Body of pancreas (tissue), 4 donors: Measurements from ENCODE around the gene PHACTR3.

ENCODE experiments used
- POLR2A ChIP-seq, 3 donors: fragments of 450-650 bp; IDR thresholded peaks; one replicate each; pipeline ENCODE4 v1.6.1; 2016; ENCODE audit warnings: antibody characterized with exemption in 3 of 3, mild to moderate bottlenecking in 2 of 3
- TF ChIP-seq, protein P1 (sequence below), 7 experiments: fragments of 450-650 bp in 4 of 7; fragments of 200-600 bp in 3 of 7; sonication (generic) in 3 of 7; IDR thresholded peaks; one replicate each; pipeline ENCODE4 v1.5.1; 2016 to 2019; ENCODE audit warnings: antibody characterized with exemption in 7 of 7

DNA sequence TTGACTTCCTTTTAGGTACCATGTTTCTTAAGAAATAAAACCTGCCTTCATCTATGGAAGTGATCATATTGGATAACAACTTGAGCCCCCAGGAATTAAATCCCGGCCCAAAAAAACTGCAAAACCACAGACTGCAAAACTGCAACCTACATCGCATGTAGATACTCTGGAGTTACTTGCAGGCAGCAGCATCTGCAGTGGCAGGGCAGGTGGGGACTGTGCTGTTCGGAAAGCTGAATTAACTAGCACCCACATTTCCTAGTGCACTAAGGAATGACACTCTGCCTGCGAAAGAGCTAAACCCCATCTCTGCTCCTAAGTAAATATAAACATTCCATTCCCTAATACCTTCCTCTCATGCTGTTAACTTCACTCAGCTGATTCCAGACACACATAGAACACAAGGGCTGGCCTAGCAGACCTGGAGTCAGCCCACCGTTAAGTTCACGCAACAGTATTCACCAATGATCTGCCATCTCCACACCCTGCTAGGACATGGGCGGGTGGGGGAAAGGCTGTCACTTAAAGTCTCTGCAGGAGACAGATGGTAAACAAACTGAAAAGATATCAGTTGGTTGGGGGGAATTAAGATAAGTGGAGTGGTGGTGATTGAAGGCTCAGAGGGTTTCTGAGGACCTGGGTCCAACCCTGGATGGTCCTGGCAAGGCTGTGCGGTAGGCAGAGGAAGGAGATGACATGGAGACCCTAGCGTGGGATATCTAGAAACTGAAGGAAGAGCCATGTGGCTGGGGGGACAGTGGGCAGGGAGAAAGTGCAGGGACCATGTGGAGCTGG is 200.7 kb downstream of the PHACTR3 start:
- TF ChIP-seq, protein P1, sequence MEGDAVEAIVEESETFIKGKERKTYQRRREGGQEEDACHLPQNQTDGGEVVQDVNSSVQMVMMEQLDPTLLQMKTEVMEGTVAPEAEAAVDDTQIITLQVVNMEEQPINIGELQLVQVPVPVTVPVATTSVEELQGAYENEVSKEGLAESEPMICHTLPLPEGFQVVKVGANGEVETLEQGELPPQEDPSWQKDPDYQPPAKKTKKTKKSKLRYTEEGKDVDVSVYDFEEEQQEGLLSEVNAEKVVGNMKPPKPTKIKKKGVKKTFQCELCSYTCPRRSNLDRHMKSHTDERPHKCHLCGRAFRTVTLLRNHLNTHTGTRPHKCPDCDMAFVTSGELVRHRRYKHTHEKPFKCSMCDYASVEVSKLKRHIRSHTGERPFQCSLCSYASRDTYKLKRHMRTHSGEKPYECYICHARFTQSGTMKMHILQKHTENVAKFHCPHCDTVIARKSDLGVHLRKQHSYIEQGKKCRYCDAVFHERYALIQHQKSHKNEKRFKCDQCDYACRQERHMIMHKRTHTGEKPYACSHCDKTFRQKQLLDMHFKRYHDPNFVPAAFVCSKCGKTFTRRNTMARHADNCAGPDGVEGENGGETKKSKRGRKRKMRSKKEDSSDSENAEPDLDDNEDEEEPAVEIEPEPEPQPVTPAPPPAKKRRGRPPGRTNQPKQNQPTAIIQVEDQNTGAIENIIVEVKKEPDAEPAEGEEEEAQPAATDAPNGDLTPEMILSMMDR (IDR thresholded peaks at IDR 0.05), result no peak
- no peak for TF ChIP-seq POLR2A (IDR thresholded peaks at IDR 0.05)
